Activated CD8-positive, alpha-beta T cell treated with anti-CD3 and anti-CD28 coated beads for 36 hours (primary cell): Measurements from ENCODE around the gene LRP3. TPM values are rescaled to one million over a fixed set of nuclear protein-coding genes. Genes with fewer than 3 reads are reported as not detected.
"Not testable (repeated sequence)": the region's sequence is repeated elsewhere in the genome, so short reads cannot be mapped to it uniquely, and the experiment has no call there.

Experiments
- ATAC-seq: fragments of 200-7000 bp; cut with Tn5 transposase; one replicate; pipeline ENCODE4 v1.10.0; 2021; ENCODE audit warnings: mild to moderate bottlenecking, moderate library complexity
- CTCF ChIA-PET: fragments of 350-600 bp; sonication (Branson Sonifier 250); formaldehyde crosslinking; loops from one replicate; lab custom pipeline; 2021; ENCODE audit warnings: antibody characterized with exemption; lab: Charles Lee
- POLR2A ChIA-PET: fragments of 350-600 bp; sonication (Branson Sonifier 250); formaldehyde crosslinking; loops from one replicate; lab custom pipeline; 2021; ENCODE audit warnings: antibody characterized with exemption; lab: Charles Lee
- DNase-seq: peaks from one replicate; pipeline ENCODE4 v3.0.0-alpha.2; 2020
- H3K27ac Mint-ChIP-seq: one replicate; pipeline ENCODE4 v1.8.0; 2021; ENCODE audit warnings: mild to moderate bottlenecking, mixed read lengths
- H3K27me3 Mint-ChIP-seq: one replicate; pipeline ENCODE4 v1.8.0; 2021; ENCODE audit warnings: mixed read lengths
- H3K36me3 Mint-ChIP-seq: one replicate; pipeline ENCODE4 v1.8.0; 2021; ENCODE audit warnings: low read depth, mixed read lengths
- H3K4me1 Mint-ChIP-seq: one replicate; pipeline ENCODE4 v1.8.0; 2021; ENCODE audit warnings: low read depth, mixed read lengths
- H3K4me3 Mint-ChIP-seq: one replicate; pipeline ENCODE4 v1.8.0; 2021; ENCODE audit warnings: mild to moderate bottlenecking, moderate library complexity, mixed read lengths
- H3K9me3 Mint-ChIP-seq: one replicate; pipeline ENCODE4 v1.8.0; 2021; ENCODE audit warnings: mixed read lengths
- intact Hi-C: fragments of 100-400 bp; cut with micrococcal nuclease; formaldehyde crosslinking; loops from one replicate; pipeline ENCODE4 v1.10.0; 2022
- total RNA-seq, 2 experiments: library from RNA; stranded (reverse); gene quantifications; one replicate each; pipeline ENCODE4 v1.2.3, GENCODE V29; 2021
- TF ChIP-seq, protein P1 (sequence below): fragments of 200-600 bp; IDR thresholded peaks from one replicate; pipeline ENCODE4 v1.8.0; 2022; ENCODE audit warnings: antibody characterized with exemption, mild to moderate bottlenecking

The LRP3 gene
- total RNA-seq, 2 experiments from 2014 or later, result 0.27 to 0.31 TPM

DNA sequence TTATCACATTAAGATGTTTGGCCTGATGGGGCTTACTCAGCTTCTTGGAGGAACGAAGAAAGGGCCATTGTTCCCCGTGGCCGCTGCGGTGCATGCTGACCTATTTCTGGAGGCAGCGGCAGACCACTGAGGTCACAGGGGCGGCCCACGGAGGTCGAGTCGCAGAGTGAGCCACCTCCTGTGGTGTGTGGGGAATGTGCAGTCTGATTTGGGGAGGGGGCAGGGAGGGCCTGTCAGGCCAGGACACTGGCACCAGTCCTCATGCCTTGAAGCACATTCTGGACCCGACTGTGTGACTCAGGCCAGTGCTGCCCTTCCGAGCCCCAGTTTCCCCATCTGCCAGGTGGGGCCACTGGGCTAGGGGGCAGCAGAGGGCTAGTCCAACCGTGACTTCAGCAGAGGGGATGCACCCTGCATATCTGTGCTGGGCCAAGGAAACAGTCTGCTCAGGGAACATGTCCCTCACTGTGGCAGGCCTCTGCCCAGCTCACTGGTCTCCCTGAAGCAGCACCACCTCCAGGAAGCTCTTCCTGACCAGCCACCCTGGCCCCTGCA, 25.2 kb downstream of the LRP3 start:
- no peaks in the 10 kb centered on the region for H3K36me3 Mint-ChIP-seq
- CTCF ChIA-PET, result interaction anchor here (1.2 kb wide), 1 partner anchor 75 kb away, joined by 4 read pairs; no protein-coding TSS in a partner anchor
- no peak for ATAC-seq
- peaks cover 11% of the 10 kb centered on the region for H3K27me3 Mint-ChIP-seq
- intact Hi-C loops, result no loop called here
- TF ChIP-seq, protein P1, sequence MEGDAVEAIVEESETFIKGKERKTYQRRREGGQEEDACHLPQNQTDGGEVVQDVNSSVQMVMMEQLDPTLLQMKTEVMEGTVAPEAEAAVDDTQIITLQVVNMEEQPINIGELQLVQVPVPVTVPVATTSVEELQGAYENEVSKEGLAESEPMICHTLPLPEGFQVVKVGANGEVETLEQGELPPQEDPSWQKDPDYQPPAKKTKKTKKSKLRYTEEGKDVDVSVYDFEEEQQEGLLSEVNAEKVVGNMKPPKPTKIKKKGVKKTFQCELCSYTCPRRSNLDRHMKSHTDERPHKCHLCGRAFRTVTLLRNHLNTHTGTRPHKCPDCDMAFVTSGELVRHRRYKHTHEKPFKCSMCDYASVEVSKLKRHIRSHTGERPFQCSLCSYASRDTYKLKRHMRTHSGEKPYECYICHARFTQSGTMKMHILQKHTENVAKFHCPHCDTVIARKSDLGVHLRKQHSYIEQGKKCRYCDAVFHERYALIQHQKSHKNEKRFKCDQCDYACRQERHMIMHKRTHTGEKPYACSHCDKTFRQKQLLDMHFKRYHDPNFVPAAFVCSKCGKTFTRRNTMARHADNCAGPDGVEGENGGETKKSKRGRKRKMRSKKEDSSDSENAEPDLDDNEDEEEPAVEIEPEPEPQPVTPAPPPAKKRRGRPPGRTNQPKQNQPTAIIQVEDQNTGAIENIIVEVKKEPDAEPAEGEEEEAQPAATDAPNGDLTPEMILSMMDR, result peak; percentile 17
- POLR2A ChIA-PET, result no interaction called here
- H3K27ac Mint-ChIP-seq, result no peak overlapping the region
- H3K4me1 Mint-ChIP-seq, result no peaks in the 10 kb centered on the region
- no peak overlapping the region for H3K4me3 Mint-ChIP-seq
- peak; percentile 27 for DNase-seq
- no peaks in the 10 kb centered on the region for H3K9me3 Mint-ChIP-seq

DNA sequence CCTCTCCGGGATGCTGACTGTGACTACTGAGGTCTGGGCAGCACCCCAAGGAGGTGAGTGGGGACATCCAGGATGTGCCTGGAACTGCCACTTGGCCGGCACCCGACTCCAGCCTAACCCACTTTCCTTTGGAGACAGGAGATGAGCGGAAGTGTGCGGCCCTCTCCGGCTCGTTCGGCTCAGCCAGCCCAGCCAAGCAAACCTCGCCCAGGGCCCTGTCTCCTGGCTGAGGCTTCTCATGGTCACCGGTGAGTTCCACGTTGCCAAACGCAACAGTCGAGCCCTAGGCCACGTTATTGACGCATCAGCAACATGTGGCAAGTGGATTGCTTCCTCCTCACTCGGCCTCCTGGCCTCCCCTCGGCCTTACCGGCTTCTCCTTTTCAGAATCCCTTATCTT, 26.0 kb downstream of the LRP3 start:
- intact Hi-C loops, result no loop called here
- DNase-seq (no peak), ATAC-seq (no peak)
- no peaks in the 10 kb centered on the region for H3K9me3 Mint-ChIP-seq
- no peak overlapping the region for H3K27ac Mint-ChIP-seq
- peaks cover 2% of the 10 kb centered on the region for H3K4me1 Mint-ChIP-seq
- CTCF ChIA-PET, result no interaction called here
- H3K4me3 Mint-ChIP-seq, result no peak overlapping the region
- peaks cover 19% of the 10 kb centered on the region for H3K27me3 Mint-ChIP-seq
- TF ChIP-seq, protein P1, result no peak
- H3K36me3 Mint-ChIP-seq, result no peaks in the 10 kb centered on the region
- POLR2A ChIA-PET, result no interaction called here

DNA sequence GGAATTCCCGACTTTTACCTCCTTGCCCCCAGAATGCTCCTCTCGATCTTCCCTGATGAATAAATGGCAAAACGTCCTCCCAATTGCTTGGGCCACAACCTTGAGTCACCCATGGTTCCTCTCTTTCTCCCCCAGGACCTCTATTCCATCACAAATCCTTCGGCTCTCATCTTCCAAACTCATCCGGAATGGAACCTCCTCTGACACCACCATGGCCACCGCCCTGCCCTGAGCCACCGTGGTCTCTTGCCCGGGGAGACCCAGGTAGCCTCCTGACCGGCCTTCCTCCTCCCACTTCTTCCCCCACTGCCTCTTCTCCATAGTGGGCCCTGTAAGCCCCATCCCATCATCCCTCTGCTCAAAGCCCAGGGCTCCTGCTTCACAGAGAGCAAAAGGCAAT, 26.6 kb downstream of the LRP3 start:
- no peak for ATAC-seq
- peaks cover 2% of the 10 kb centered on the region for H3K4me1 Mint-ChIP-seq
- peaks cover 19% of the 10 kb centered on the region for H3K27me3 Mint-ChIP-seq
- CTCF ChIA-PET, result interaction anchor here (1.1 kb wide), 1 partner anchor 36 kb away, joined by 3 read pairs; no protein-coding TSS in a partner anchor
- intact Hi-C loops, result no loop called here
- DNase-seq, result no peak
- H3K9me3 Mint-ChIP-seq, result no peaks in the 10 kb centered on the region
- POLR2A ChIA-PET, result no interaction called here
- no peak overlapping the region for H3K4me3 Mint-ChIP-seq
- no peak overlapping the region for H3K27ac Mint-ChIP-seq
- H3K36me3 Mint-ChIP-seq, result no peaks in the 10 kb centered on the region
- TF ChIP-seq, protein P1, result no peak

DNA sequence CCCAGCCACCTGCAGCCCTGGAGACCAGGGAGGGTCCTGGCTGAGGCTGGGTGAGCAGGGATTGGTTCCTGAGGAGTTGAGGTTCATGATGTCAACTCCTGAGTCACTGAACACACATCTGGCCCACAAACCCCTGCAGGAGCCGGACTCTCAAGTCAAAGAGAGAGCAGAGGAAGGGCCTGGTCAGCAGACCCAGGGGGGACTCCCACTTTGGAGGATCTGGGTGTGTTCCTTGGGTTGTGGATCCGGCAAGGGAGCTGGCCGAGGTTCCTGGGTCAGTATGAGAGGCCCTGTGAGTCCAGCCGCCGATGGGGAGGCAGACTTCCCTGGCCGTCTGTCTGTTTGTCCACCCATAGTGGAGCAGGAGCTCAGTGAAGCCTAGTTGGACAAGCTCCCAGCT, 27.5 kb downstream of the LRP3 start:
- no peaks in the 10 kb centered on the region for H3K9me3 Mint-ChIP-seq
- ATAC-seq (no peak), DNase-seq (no peak)
- H3K27ac Mint-ChIP-seq, result no peak overlapping the region
- peaks cover 7% of the 10 kb centered on the region for H3K4me1 Mint-ChIP-seq
- TF ChIP-seq, protein P1, result no peak
- intact Hi-C loops, result no loop called here
- POLR2A ChIA-PET, result interaction anchor here (0.7 kb wide), 1 partner anchor 10 kb away, joined by 3 read pairs; no protein-coding TSS in a partner anchor
- H3K4me3 Mint-ChIP-seq, result no peak overlapping the region
- peaks cover 26% of the 10 kb centered on the region for H3K27me3 Mint-ChIP-seq
- CTCF ChIA-PET, result interaction anchor here (1.1 kb wide), 1 partner anchor 37 kb away, joined by 3 read pairs; no protein-coding TSS in a partner anchor
- H3K36me3 Mint-ChIP-seq, result no peaks in the 10 kb centered on the region

DNA sequence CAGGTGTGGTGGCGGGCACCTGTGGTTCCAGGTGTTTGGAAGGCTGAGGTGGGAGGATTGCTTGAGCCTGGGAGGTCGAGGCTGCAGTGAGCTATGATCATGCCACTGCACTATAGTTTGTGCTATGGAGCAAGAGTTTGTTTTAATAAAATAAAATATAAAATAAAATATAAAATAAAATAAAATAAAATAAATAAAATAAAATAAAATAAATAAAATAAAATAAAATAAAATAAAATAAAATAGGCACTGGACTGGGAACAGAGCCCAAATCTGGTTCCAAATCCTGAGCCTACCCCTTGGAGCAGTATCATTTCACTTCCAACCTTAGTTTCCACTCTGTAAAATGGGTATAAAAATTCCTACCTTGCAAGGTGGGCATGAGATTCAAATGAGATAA, 28.1 kb downstream of the LRP3 start:
- H3K4me3 Mint-ChIP-seq, H3K4me1 Mint-ChIP-seq, H3K36me3 Mint-ChIP-seq, ATAC-seq, DNase-seq, CTCF ChIA-PET, intact Hi-C loops, H3K9me3 Mint-ChIP-seq, H3K27ac Mint-ChIP-seq: not testable (repeated sequence)
- POLR2A ChIA-PET, result interaction anchor here (0.7 kb wide), 1 partner anchor 9 kb away, joined by 3 read pairs; no protein-coding TSS in a partner anchor
- H3K27me3 Mint-ChIP-seq, result peaks cover 30% of the 10 kb centered on the region
